ENCODE data around the gene DIMT1. TPM values are rescaled to one million over a fixed set of nuclear protein-coding genes. Genes with fewer than 3 reads are reported as not detected.

Gene DIMT1
- 36.3 to 45.3 TPM (median 39.2 TPM) in 5 replicates for total RNA-seq (2022; extraction: Qiagen RNA extraction)

DNA sequence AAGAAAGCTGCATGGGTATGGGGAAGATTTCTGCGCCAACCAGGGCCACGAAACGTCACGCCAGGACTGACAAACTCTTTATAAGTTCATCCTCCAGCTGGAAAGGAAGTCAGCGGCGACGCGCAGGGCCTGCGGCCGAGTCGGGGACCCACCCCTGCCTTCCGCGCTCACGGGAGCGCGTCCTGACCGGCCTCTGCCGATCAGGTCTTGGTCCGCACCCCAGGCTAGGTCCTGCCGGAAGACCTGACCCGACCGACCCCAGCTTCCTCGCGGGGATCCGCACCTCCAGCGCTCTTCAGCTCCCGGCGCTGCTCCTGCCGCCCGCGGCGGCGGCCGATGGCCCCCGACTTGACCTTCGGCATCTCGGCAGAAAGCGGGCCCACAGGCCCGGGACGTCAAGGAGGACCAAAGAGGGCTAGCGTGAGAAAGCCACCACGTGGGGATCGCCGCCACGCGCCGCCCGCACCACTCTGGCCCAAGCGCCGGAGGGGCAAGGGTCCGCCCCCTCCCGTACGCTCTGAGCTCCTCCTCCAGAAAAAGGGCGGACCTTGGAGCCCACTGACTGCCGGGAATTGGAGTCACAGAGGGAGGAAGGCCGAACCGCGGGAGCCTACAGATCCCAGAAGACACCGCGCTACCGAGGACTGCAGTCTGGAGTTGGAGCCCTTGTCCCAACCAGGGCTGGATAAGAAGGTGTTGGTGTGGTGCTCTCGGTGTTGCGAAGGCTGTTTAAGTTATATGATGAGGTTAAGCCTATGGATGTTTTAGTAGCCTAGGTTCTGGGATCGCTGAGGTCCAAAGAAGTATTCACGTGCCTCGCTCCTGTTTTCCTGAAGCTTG, at the start of gene DIMT1:
TSS of gene DIMT1 (minus strand) at position 495 of the 840 bp plus-strand sequence. CDS start at position 362, 133 bp downstream.

DNA sequence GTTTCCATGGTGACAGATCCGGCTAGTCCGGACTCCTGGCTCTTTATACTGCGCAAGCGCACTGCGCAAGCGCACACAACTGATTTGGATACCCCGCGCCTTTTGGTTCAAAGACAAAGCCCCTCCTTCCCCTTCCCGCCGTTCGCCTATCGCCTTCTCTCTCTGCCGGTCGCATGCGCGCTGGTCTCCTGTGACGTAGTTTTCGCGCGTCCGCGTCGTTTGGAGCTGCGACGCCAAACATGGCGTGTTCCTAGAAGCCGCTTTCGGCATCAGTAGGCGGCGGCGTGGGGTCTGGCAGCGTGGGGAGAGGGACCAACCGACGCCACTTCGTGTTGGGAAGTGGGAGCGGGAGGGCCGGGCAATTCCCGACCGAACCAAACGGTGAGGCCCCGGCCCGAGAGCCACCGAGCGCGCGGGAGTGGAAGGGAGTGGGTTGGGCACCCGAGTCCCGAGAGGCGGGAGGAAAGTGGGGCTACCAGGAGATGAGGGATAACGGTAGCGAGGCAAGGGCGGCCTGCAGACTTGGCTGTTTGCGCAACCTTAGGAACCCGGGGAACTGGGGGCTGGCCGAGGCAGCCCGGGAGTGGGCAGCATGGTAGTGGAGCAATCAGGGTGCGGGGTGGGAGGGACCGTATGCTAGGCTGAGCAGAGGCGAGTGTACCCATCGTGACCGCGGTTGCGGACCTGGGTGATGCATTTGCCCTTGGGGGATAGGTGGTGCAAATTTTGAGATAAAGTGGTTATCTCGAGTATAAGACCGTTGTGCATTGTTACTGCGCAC, 9.0 kb upstream of the DIMT1 start, which contains the start of gene IPO11:
TSS of gene IPO11 (plus strand) at position 215 of the 781 bp plus-strand sequence. CDS start 24,517 bp downstream, outside the sequence.

Other genes starting within 250 kb of the DIMT1 start
- 26.2 to 42.5 TPM (median 36.9 TPM) in 5 replicates for gene KIF2A, start 97.7 kb downstream of the DIMT1 start, total RNA-seq (2022; extraction: Qiagen RNA extraction)
- gene IPO11, start 8.9 kb upstream of the DIMT1 start, total RNA-seq (2022; extraction: Qiagen RNA extraction) = 15.1 to 17.8 TPM (median 15.9 TPM) in 5 replicates
- 0.12 to 0.31 TPM (median 0.30 TPM) in 3 of 5 replicates, not detected in the others for gene LRRC70, start 174.9 kb upstream of the DIMT1 start, total RNA-seq (2022; extraction: Qiagen RNA extraction)

Data from A549 treated with Mapracorat at 1 μM for 4 hours (cell line).